Measurements from ENCODE around the gene ARHGEF6.

The ARHGEF6 gene

DNA sequence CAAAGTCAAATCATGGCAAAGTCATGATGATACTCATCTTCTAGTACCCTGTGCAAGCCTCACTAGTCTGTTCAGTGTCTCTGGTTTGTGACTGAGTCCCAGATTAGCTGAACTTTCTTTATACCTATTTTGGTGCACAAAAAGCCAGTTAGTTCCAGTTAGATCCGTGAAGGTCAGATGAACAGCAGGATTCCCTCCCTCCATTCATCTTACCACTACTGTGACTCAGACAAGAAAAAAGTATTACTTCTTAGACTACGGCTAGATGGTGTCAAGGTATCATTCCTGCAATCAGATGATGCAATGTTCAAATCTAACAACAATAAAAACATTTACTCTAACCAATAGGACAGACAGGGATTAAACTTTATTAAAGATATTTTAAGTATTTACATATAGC is 30.4 kb downstream of the ARHGEF6 start:
- in situ Hi-C loops (cut with HindIII; ENCODE audit: low sequenced_read_pairs): no loop called here

DNA sequence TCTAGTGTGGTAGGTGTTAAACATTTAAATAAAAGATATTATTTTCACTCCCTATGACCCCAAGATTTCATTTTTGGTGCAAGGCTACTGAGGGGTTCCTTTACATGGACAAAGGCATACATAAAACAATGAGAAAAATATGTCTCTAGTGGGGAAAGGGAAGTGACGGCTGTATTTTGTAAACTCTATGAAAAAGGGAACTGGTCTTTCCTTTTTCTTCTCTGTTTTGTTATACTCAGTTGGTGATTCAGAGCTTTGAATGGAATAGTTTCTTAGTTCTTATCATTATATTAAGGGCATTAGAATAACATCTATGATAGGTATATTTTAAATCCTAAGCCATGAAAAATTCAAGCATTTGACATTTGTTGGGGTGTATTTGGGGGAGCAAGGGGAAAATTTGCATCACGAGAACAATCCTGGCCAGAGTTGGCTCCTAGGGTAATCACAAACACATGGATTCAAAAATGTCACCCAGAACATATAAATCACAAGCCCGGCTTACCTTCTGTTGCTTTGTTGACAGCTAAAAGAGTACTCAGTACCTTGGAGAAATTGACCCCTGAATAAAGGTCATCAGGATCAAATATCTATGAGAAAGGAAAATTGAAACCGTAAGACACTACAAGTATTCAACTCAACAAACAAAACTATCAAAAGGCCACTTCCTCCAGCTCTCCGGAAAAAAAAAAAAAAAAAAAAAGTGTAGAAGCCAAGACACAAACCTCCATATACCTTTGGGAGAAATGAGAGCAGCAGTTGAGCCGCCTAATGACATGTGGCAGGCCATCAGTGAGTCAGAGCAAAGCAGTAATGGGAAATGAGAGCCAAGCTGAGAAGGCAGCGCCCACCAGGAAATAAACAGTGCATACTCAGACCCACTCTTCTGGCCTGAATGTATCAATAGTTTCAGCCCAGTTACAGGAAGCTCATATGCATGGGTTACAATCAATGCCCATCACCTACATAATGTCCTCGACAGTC is 33.4 kb downstream of the ARHGEF6 start:
- in situ Hi-C loops (cut with HindIII; ENCODE audit: low sequenced_read_pairs): no loop called here

DNA sequence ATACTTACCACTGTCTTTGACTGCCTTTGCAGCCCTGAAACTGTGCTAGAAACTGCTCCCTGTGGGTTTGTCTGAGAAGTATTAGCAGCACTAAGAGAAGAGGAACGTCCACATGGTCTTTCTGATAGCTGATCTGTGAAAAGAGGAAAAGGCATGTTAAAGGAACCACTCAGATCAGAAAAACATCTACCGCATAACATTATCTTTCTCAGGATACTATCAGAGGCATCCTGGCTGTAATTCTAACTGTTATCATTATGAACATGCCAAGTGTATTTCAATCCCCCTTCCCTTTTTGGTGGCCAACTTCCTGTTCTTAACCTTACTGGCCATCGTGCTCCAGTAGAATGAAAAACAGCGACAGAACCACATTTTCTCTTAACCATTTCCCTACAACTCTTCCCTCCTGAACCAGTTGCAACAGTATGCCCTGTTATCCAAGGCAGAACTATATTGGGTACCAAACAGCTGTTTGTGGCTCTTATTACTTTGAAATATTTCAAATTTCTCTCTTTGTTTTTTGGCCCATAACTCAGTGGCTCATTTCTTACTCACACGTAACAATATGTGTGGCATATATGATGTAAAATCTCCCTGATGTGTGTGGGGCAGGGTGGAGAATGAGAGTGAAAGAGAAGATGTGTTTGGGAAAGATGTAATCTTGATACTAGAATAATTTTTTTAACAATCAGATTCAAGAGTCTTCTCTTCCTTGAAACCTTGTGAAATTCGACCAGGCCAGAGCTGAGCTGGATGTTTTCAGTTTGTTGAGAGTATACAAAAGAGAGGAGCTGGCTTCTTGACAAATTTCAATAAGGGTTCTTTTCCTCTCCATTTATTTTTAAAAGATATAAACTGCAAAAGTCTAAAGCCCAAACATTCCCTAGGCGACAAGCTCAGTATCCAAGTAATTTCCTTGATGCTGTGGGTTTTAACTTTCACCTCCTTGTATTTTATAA is 35.2 kb downstream of the ARHGEF6 start:
- in situ Hi-C loops (cut with HindIII; ENCODE audit: low sequenced_read_pairs): no loop called here

DNA sequence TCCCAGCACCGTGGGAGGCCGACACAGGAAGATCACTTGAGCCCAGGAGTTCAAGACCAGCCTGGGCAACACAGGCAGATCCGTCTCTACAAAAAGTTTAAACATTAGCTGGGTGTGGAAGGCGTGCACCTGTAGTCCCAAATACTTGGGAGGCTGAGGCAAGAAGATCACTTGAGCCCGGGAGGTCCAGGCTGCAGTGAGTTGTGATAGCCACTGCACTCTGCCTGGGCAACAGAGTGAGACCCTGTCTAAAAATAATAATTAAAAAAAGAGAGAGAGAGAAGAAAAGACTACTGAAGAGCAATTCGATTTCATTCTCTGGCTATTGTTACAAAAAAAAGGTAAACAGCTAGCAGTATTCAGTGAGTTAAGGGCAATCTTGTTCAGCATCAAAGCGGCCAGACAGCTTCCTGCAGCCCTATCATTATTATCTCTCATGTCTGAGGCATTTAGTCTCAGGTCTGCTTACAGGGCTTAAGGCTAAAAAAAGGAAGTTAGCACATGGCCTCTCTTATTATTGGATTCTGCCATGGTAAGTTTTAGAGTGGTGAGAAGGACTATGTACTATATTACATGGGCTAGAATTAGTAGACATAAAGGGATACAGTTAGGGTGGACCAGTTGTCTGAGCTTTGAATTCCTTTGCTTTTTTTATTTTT is 37.9 kb downstream of the ARHGEF6 start:
- in situ Hi-C loops (cut with HindIII; ENCODE audit: low sequenced_read_pairs): no loop called here

DNA sequence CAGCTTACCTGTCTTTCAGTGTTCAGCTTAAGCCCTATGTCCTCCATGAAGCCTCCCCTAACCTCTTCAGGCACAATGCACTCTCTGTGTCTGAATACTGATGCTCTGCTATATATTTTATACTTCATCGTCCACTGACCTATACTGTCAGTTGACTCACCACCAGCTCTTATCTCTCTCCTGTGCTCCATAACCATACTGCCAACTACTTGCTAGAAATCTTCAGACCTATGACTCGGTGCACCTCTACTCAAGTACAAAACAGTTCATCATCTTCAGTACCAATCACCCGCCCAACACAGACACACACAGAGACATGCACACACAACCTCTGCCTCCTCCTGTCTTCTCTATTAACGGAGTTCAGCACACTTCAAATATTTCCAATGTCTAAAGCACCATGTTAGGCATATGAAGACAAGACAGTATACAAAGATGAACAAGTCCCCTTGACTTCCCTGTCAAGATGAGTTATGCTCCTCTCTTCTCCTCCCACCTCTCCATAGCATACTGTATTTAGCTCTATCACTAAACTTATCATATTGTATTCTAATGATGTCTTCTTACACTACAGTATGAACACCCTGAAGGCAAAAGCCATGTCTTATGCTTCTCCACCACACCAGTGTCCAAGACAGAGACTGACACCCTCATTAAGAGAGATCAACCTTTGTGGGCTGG is 42.5 kb downstream of the ARHGEF6 start:
- in situ Hi-C loops (cut with HindIII; ENCODE audit: low sequenced_read_pairs): no loop called here

DNA sequence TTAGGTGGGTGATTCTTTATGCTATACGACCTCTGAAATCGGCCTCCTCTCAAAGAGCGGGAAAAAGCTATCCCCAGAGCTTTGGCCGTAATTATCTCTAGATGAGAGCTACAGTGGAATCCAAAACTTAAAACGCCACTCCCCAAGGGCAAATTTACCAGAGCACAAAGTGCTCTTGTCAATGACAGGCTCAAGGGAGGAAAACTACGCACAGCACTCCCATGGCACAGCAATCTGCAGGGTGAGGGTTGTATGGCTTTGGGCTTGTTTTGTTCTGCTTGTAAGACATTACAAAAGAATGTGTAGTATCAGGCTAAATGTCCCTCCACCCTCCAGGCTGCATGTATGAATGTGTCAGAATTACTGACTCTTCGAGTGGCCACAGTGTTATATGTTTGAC is 44.0 kb downstream of the ARHGEF6 start:
- in situ Hi-C loops (cut with HindIII; ENCODE audit: low sequenced_read_pairs): no loop called here

DNA sequence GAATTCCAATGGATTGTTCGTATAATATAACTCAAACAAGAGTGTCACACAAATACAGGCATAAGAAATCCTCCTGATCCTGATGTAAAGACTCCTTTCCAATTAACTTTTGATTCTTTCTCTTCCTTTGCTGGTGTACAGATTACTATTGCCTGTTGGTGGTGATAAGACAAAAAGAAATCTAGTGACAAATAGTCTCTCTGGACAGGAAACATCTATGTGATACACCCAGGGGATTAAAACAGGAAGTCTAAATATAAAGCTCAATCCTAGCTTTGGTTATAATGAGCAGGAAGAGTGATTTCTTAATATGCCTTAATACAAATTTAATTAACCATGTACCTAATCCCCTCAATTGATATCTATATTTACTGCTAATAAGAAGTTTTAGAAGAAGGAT is 45.1 kb downstream of the ARHGEF6 start:
- in situ Hi-C loops (cut with HindIII; ENCODE audit: low sequenced_read_pairs): no loop called here

DNA sequence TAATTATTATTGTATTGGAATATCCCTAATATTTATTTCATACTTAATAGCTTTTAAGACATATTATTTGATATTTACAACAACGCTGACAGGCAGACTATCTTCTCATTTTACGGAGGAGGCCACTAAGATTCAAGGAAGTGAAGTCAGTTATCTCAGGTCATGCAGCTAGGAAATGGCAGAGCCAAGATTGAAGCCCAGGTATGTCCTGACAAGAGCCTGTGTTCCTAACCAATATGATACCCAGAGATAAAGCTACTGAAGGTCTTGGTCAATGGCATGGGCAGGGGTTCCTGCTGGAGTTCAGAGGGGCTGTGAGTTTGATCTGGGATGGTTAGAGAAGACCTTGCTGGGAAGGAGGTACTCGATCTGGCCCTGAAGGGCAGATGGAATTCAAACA is 47.1 kb downstream of the ARHGEF6 start:
- in situ Hi-C loops (cut with HindIII; ENCODE audit: low sequenced_read_pairs): no loop called here

DNA sequence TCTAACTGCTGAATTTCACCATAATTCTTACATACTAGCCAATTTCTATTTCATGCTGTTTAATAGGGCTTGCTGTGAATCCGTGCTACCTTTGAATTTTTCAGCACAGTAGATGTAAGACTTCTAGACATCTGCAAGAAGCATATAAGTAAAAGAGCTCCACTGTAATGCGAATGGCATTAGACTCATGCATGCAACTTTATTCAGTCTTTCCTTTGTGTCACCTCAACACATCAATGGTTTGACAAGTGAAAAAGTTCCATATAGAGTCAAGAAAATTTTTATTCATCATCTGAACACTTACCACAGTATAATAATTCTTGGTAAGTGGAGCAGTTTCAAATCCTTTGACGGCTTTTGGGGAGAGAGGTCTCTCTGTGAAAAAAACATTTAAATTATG is 48.9 kb downstream of the ARHGEF6 start:
- in situ Hi-C loops (cut with HindIII; ENCODE audit: low sequenced_read_pairs): no loop called here

DNA sequence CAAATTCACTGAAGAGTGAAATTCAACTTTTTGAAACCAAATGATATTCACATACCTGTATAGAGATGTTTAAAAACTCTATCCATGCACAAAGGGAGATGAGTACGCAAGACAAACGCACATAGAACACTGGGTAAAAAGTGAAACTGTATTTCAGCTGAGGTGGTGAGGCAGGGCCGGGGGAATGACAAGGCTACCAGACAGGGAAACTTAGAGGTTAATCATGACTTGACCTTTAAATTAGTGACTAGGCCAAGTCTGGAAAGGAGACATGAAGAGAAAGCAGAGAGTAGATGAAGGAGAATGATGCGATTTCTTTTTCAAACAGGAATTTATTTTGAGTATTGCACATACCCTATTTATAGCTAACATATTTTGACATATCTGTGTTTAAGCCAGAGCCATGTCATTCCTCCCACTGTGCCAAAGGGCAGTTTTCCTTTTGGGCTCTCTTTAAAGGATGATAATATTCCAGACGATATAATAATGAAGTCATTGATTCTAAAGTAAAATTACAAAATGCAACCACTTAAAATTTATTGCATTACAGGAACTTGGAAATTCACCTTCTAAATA is 49.4 kb downstream of the ARHGEF6 start:
- in situ Hi-C loops (cut with HindIII; ENCODE audit: low sequenced_read_pairs): no loop called here

DNA sequence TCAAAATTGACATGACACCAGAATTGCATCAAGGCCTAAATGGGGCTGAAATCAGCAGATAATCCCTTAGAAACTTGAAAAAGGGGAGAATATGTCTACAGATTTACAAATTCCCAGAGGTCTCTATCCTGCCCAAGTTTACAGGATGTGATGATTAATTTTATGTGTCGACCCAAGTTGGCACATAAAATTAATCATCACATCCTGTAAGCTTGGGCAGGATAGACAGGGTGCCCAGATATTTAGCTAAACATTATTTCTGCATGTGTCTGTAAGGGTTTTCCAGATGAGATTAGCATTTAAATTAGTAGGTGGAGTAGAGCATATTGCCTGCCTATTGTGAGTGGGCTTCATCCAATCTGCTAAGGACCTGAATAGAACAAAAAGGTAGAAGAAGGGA is 52.3 kb downstream of the ARHGEF6 start:
- in situ Hi-C loops (cut with HindIII; ENCODE audit: low sequenced_read_pairs): no loop called here

DNA sequence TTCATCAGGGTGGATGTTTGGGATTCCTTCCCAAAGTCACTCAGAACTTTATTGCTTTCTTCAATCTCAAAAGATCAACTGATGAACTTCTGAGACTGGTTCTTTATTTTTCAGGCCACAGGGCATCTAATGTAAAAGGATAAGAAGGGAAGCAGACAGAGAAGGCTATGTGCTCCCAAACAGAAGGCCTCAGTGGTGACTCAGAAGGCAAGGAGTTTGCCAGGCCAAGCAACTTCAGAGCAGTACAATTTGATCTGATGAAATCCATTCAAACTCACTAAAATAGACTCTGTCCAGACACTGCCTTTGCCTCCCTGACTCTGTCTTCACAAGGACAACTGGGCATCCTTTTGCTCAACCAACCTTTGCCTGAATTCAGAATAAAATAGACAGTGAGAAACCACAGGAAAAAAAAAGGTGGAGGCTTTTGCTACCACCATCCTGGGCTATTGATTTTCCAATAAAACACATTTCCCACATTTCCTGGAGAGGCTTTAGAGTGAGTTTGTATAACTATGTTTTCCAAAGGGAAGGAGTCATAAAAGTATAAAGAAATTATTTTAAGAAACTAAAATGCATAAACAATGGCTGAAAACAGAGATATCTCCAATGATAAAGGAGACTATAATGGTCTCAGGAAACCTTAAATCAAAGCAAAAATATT is 55.2 kb downstream of the ARHGEF6 start:
- in situ Hi-C loops (cut with HindIII; ENCODE audit: low sequenced_read_pairs): no loop called here

DNA sequence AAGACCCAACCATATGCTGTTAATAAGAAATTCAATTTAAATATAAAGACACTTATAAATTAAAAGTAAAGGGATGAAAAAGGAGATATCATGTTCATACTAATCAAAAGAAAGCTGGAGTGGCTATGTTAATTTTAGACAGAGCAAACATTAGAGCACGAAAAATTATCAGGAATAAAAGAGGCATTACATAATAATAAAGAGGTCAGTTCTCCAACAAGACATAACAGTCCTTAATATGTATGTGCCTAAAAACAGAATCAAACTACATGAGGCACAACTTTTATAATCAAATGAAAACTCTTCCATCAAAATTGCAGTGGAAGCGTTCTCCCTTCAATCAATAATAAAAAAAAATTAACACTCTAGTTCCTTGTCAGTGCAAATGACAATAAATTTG is 62.6 kb downstream of the ARHGEF6 start:
- in situ Hi-C loops (cut with HindIII; ENCODE audit: low sequenced_read_pairs): no loop called here

DNA sequence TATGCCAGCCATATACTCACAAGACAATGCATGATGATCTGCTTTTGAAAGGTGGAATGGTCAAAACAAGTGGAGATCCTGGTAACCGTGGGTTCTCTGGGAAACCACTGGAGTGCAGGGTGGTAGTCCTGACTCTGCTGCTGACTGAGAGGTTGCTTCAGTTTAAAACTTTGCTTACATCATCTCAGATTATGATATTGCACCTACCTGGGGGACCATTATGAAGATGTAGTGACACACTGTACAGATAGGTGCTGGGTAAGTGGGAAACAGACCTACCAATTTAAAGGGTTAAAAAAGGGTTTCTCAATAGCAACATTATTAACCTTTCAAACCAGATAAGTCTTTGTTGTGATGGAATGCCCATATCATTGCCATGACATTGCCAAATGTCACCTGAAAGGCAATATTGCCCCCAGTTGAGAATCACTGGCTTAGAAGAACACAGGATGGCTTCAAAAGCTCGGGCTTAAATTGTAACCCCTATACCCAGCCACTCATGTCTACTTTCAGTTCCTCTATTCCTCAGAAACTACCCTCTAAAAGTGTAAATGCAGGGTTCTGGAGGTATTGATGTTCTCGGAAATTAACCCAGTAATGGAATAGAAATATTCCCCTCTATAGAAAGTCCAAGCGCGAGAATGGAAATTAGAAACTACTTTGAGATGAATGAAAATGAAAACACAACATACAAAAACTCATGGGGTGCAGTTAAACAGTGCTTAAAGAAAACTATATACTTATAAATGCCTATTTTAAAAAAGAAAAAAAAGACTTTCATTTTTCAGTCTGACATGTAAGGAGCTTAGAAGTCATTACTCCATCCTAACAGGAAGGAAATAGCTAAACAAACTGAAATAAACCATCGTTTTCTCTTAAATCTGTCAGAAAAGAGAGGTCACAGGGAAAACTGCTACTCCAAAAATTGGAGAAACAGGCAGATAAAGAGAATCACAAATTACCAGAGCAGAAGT is 65.8 kb downstream of the ARHGEF6 start:
- in situ Hi-C loops (cut with HindIII; ENCODE audit: low sequenced_read_pairs): no loop called here

DNA sequence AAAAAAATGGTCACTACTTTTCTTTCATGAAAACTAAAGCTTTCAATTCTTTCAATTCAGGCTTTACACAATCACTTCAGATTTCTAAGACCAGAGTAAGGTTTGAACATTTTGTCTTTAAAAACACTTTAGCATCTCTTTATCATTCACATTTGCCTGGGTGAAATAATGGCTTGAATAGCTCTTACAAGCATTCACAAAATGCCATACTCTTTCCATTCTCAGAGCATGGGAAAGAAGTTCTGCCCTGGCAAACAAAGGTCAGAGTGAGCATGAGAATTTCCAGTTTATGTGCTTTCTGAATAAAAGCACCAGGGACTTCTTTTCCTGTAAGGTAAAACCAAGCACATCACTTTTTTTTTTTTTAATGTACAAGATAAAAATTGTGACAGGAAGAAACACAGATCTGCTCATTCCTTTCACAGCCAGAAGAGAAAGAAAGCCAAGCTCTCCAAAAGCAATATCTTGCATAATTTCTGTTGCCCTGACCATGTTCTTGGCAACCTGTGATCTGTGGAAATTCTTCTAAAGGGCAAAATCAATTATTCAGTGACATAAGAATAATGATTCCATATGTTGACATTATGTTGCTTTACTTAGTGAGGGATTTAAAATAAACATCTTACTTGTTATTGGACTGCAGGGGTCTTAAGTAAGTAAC is 68.0 kb downstream of the ARHGEF6 start:
- in situ Hi-C loops (cut with HindIII; ENCODE audit: low sequenced_read_pairs): no loop called here

DNA sequence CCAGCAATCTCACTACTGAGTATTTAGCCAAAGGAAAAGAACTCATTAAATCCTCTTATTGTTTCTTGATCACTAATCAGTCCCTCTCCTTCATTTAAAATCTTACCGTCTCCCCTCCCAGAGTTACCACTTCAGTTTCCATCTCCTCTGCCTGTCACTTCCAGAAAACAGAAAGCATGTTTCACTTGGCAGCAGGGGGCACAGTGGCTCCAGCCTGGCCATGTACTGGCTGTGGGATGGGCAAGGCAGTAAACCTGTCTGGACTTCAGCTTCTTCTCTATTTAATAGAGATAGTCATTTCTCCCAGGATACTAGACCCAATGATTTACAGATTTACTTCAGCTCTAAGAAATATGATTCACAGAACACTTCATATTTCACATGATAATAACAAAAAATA is 69.6 kb downstream of the ARHGEF6 start:
- in situ Hi-C loops (cut with HindIII; ENCODE audit: low sequenced_read_pairs): no loop called here

DNA sequence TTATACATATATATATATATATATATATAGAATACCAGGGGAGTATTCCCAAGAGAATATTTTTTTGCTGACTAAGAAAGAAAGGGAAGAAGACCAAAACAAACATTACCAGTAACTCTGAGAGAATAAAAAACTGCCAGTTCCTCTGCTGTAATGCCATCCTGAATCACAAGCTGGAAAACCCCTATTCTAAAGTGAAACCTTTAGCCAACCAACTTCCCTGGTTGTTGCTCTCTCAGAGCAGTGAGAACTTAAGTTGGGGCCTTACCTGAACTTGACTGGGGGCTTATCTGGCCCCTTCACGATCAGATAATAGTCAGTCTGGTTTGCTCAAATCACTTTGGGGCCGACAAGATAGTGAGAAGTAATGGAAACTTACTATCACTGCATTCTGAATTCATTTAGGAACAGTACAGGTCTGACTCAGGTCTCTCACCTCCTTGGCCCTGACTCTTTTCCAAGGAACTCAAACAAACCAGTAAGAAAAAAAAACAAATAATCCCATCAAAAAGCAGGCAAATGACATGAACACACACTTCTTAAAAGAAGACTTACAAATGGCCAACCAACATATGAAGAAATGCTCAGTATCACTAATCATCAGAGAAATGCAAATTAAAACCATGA is 70.3 kb downstream of the ARHGEF6 start:
- in situ Hi-C loops (cut with HindIII; ENCODE audit: low sequenced_read_pairs): no loop called here

DNA sequence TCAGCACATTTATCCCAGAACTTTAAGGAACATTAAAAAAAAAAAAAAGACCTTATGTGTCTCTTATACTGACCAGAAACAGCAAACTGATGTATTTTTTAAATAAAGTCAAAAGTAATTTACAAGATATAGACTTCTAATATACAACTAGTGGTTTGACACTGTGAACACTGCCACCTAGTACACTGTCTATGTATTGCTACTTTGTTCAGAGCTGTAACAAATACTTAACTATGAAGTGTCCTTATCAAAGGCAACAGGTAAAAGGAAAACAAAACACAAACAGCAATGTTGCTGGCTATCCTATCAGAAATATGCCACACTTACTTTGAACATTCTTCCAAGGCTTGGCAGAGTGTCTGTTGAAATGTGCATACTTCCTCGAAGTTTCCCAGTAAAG is 72.4 kb downstream of the ARHGEF6 start:
- in situ Hi-C loops (cut with HindIII; ENCODE audit: low sequenced_read_pairs): no loop called here

All from DLD1 (cell line).